Transverse colon (tissue), 4 donors: Measurements from ENCODE around the gene H6PD.

Source experiments
- CTCF ChIP-seq, 5 experiments: fragments of 200-600 bp in 3 of 5; fragments of 450-650 bp in 2 of 5; sonication (generic) in 3 of 5; IDR thresholded peaks; 1 replicate in 2 of 5; 2 replicates in 3 of 5; pipeline ENCODE4 v1.5.1; 2016 to 2017; ENCODE audit warnings: antibody characterized with exemption in 5 of 5, inconsistent platforms in 3 of 5, mild to moderate bottlenecking in 2 of 5, moderate library complexity in 1 of 5
- EP300 ChIP-seq: sonication (generic); formaldehyde crosslinking; IDR thresholded peaks from one replicate; pipeline ENCODE4 v1.6.1; 2017; ENCODE audit warnings: antibody characterized with exemption, low read depth
- POLR2A ChIP-seq: fragments of 450-650 bp; IDR thresholded peaks from one replicate; pipeline ENCODE4 v1.6.1; 2016; ENCODE audit warnings: antibody characterized with exemption, mild to moderate bottlenecking, moderate library complexity
- POLR2AphosphoS5 ChIP-seq, 3 donors: sonication (generic); formaldehyde crosslinking; IDR thresholded peaks; one replicate each; pipeline ENCODE4 v1.6.1; 2016; ENCODE audit warnings: antibody characterized with exemption in 3 of 3

DNA sequence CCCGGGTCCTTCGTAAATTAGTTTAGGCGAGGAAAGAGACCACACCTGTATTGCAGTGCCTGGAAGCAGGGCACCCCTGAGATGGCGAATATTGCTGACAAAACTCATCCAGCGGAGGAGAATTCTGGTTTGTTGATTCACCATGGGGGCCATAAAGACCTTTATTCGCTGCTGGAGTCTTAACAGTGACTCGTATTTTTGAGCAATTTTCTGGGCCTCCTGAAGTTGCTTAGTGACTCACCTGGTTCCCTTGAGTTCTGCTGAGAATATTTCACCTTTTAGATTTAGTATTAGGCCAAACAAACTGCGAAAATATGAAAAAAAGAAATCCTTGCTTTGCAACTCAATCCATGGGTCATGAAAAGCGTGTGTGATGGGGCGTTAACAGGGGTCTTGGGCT lies 20.6 kb upstream of the H6PD start:
- TF ChIP-seq POLR2A (no peak), CTCF (IDR thresholded peaks at IDR 0.05) (no peak), EP300 (no peak), POLR2AphosphoS5 (IDR thresholded peaks at IDR 0.05) (no peak)
